Peyer's patch (tissue), 4 donors: ENCODE measurements around the gene PLXDC1.

ENCODE experiments used
- CTCF ChIP-seq, 6 experiments: fragments of 450-650 bp in 4 of 6; fragments of 200-600 bp in 2 of 6; sonication (generic) in 1 of 6; IDR thresholded peaks; one replicate each; pipeline ENCODE4 v1.5.1; 2017 to 2019; ENCODE audit warnings: antibody characterized with exemption in 6 of 6, mild to moderate bottlenecking in 3 of 6, moderate library complexity in 1 of 6
- POLR2A ChIP-seq, 2 donors: fragments of 450-650 bp; IDR thresholded peaks; one replicate each; pipeline ENCODE4 v1.5.1; 2017; ENCODE audit warnings: antibody characterized with exemption in 2 of 2, mild to moderate bottlenecking in 2 of 2, moderate library complexity in 2 of 2

GRCh38 chr17:39139561-39139960 is 11.9 kb downstream of the PLXDC1 start:
- TF ChIP-seq CTCF (IDR thresholded peaks at IDR 0.05) (no peak), POLR2A (IDR thresholded peaks at IDR 0.05) (no peak)
